Medulla oblongata (tissue), 1 donor: ENCODE measurements around the gene POU2AF2.
"Not testable (repeated sequence)": the region's sequence is repeated elsewhere in the genome, so short reads cannot be mapped to it uniquely, and the experiment has no call there.

Experiments
- DNase-seq: peaks from one replicate; pipeline ENCODE4 v3.0.0-alpha.2; 2015; ENCODE audit errors: extremely low spot score

The POU2AF2 gene

DNA sequence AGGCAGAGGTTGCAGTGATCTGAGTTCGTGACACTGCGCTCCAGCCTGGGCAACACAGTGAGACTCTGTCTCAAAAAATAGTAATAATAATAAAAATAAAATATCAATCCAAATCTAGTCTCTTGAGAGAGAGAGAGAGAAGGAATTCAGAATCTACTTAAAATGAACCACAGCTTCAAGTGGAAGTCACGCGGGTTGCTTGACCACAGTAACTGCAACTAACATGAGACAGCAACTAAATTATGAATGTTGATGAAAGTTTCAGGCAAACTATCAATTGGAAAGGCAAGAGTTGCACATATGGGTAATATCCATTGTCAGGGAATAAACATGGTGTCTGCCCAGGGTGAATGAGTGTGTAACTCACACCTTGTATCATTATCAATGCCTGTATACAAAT, 12.5 kb downstream of the POU2AF2 start:
- DNase-seq = no peak

GRCh38 chr11:111259896-111260295, 14.4 kb downstream of the POU2AF2 start:
- DNase-seq = no peak

- no peak for DNase-seq
Measured at GRCh38 chr11:111260811-111261210, 15.3 kb downstream of the POU2AF2 start.

DNA sequence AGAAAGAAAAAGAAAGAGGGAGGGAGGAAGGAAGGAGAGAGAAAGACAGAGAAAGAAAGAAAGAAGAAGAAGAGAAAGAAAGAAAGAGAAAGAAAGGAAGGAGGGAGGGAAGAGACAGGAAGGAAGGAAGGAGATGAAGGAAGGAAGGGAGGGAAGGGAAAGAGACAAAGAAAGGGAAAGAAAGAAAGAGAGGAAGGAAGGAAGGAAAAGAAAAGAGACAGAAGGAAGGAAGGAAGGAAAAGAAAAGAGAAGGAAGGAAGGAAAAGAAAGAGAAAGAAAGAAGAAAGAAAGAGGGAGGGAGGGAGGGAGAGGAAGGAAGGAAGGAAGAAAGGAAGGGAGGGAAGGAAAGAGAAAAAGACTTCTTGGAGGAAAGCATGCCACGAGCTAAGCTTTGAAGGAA, 19.1 kb downstream of the POU2AF2 start:
- no peak for DNase-seq

GRCh38 chr11:111265421-111265820, 19.9 kb downstream of the POU2AF2 start:
- DNase-seq = no peak

- not testable (repeated sequence) for DNase-seq
Measured at GRCh38 chr11:111268303-111268702, 22.8 kb downstream of the POU2AF2 start.

GRCh38 chr11:111269146-111269868, 23.8 kb downstream of the POU2AF2 start:
- DNase-seq = peak; percentile 79

DNA sequence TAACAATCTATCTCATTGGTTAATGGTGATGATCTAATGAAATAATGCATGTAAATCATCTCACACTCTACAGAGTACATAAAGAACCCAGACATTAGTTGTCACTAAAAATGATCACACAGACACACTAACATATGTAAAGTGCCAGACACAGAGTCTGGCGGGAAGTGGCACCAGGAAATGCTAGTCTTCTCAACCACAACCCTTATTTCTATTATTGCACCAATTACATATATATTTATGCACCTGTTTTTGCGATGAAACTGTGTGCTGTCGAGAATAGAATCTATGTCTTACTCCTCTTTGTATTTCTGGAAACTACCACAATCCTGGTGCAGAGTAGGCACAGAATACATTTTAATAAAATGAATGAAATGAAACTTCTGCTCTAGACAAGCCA, 26.9 kb downstream of the POU2AF2 start:
- DNase-seq = no peak

DNA sequence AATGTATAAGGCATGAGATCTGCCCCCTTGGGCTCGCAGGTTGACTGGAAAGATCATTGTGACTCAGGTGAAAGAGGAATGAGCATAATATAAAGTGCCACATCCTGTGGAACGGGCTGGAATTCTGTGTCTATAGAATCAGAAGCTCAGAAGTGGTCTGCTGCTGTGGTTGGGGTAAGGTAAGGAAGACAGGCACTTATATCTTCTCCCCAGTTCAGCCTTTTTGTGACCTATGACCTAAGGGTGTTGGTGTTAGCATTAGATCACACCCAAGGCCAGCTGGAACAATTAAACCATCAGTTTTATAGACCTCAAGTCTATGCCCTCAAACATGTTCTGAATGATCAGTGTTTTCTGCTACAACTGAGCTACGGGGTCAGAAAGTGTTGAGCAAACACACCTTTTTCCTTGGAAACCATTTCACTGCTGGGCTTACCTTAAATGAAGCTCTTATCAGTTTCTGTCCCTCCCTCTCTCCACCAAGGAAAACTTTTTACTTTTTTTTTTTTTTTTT, 37.1 kb downstream of the POU2AF2 start:
- DNase-seq = no peak

GRCh38 chr11:111283945-111284481, 38.5 kb downstream of the POU2AF2 start:
- no peak for DNase-seq

- no peak for DNase-seq
Measured at GRCh38 chr11:111285189-111286091, 39.9 kb downstream of the POU2AF2 start.

DNA sequence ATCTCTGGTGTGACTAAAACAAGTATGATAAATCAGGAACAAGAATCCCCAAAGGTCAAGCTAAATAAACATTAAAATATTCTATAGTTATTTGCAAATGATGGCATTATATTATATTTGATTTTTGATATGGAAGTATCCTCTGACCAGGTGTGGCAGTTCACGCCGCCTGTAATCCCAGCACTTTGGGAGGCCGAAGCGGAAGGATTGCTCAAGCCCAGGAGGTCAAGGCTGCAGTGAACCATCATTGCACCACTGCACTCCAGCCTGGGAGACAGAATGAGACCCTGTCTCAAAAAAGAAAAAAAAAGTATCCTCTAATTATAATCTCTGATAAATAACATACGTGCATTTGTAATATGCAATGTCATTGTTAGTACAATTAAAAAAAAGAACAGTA, 46.2 kb downstream of the POU2AF2 start:
- DNase-seq = no peak

- not testable (repeated sequence) for DNase-seq
Measured at GRCh38 chr11:111292408-111292807, 46.9 kb downstream of the POU2AF2 start.

GRCh38 chr11:111296196-111296595, 50.7 kb downstream of the POU2AF2 start:
- DNase-seq = no peak

GRCh38 chr11:111297696-111298095, 52.2 kb downstream of the POU2AF2 start:
- no peak for DNase-seq

- DNase-seq = no peak
Measured at GRCh38 chr11:111298413-111299100, 53.0 kb downstream of the POU2AF2 start, which contains the start of gene POU2AF3. POU2AF3 (plus strand) TSS chr11:111298546; CDS start chr11:111298582, 36 bp downstream.

DNA sequence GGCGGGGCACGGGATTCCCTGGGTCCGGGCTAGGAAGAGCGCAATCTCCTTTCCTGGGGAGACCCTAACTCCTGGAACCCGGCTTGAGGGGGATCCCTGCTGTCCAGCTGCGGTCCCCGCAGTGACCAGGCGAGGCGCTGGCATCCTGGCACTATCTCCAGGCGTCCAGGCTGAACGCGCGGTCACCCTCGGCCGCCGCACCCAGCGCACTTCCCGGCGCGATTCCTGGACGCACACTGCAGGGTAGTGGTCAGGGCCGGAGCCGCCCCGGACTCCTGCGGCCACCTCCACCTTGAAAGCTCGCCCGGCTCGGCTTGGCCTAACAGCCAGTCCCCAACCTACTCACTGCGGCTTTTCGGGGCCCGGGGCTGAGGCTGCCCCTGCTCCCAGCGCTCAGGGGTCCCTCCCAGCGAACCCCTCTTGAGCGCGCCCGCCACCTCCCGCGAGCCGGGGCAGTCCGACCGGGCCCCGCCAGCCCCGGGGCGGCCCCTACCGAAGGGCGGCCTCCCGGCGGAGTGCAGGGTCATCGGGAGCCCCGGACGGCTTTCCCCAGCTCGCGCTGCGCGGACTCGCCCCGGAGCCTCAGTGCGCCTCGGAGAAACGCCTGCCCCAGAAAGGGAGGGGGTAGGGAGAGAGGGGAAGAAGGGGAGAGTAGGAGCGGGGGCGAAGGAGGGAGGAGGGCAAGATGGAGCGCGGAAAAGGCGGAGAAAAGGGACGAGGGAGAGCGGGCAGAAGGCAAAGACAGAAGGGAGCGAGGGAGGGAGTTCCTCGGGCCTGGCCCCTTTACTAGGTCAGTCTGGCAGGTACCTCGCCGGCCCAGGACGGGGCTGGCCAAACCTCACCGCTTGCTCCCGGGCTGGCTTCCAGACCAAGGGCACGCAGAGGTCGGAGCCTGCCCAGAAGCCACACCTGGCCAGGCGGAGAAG, 53.8 kb downstream of the POU2AF2 start:
- DNase-seq = peak; percentile 55

DNA sequence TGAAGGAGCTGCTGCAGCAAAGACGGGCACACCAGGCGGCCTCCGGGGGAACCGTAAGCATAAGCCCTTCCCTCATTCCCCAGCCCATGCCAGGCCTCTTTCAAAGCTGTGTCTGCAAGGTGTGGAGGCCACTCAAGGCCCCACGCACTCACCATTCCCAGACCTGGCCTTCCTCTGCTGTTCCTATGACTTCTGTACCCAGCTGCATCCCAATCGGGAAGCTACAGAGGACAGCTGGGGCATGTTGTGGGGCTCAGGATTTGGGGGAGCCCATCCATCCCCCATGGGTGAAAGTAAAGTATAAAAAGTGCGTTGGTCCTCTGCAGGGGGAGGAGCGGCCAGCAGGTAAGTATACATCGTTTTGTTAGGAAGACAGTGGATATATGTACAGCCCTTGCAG, 55.0 kb downstream of the POU2AF2 start:
- DNase-seq = no peak

DNA sequence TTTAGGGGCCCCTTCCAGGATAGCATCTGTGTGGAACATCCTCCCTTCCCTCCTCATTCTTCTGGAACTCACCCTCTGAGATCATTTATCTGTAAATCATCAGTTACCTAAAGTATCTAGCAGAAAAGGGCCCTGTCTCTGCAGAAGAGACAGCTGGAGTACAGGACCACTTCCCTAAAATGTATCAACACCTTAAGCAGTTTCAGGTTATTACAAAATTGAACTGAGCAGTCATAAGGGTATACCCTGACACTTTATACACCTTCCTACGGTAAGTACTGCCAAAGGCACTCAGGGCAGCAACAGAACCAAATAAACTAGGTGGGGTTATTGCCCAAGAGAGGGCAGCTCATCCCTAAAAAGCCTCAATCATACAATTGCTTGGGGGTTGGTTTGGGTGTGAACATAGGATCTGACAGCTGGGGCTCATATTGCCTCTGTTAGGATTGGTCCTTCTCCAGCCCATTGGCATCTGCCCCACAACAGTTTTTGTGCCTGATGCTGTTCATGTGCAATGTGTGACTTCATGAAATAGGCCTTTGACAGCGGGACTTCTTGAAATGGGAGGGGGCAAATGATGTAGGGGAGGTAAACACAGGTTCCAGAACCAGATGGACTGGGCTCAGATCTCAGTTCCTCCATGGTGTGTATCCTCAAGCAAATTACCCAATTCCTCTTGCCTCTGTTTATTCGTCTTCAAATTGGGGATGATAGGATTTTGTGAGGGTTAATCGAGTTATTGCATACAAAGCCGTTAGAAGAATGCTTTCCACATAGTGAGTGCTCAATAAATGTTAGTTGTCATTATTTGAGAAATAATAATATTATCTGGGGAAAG, 55.7 kb downstream of the POU2AF2 start:
- DNase-seq = no peak

- DNase-seq = no peak
Measured at GRCh38 chr11:111301842-111302118, 56.3 kb downstream of the POU2AF2 start.
